Neural crest cell (in vitro differentiated cells): Measurements from ENCODE around the gene QSOX2. TPM values are rescaled to one million over a fixed set of nuclear protein-coding genes. Genes with fewer than 3 reads are reported as not detected.

Source experiments
- DNase-seq: peaks from one replicate; pipeline ENCODE4 v3.0.0; 2021; ENCODE audit warnings: low read depth, mixed read lengths, low spot score
- H3K27ac Mint-ChIP-seq: one replicate; pipeline ENCODE4 v1.8.0; 2021; ENCODE audit warnings: mild to moderate bottlenecking, mixed read lengths; ENCODE audit not compliant: unreplicated experiment
- H3K27me3 Mint-ChIP-seq: 2 replicates; pipeline ENCODE4 v1.8.0; 2021; ENCODE audit warnings: low read depth, mild to moderate bottlenecking, mixed read lengths
- H3K36me3 Mint-ChIP-seq: 2 replicates; pipeline ENCODE4 v1.8.0; 2021; ENCODE audit warnings: low read depth, mild to moderate bottlenecking, mixed read lengths
- H3K4me1 Mint-ChIP-seq: 2 replicates; pipeline ENCODE4 v1.8.0; 2021; ENCODE audit warnings: mixed read lengths
- H3K4me3 Mint-ChIP-seq: one replicate; pipeline ENCODE4 v1.8.0; 2021; ENCODE audit warnings: mild to moderate bottlenecking, mixed read lengths
- H3K9me3 Mint-ChIP-seq: 2 replicates; pipeline ENCODE4 v1.8.0; 2021; ENCODE audit warnings: mixed read lengths
- long read RNA-seq: library from polyadenylated mRNA; unstranded; transcript quantifications from one replicate; pipeline ENCODE4 v2.0.0, GENCODE V29; 2020
- total RNA-seq: library from RNA; stranded (reverse); gene quantifications from 2 replicates; pipeline ENCODE4 v1.2.1, GENCODE V29; 2021
- TF ChIP-seq, protein P1 (sequence below): fragments of 200-600 bp; sonication (generic); conservative IDR thresholded peaks from 2 replicates; pipeline ENCODE4 v1.5.0; 2021; ENCODE audit warnings: antibody characterized with exemption, mild to moderate bottlenecking

Gene QSOX2
- total RNA-seq: 28.0 and 28.7 TPM in 2 replicates
- long read RNA-seq, partial matches to known transcripts: 0 of 10 reads
- long read RNA-seq, other reads (novel, unspliced or antisense): 10 of 10 reads

GRCh38 chr9:136245219-136246150, at the start of gene QSOX2:
Gene QSOX2 (minus strand): TSS chr9:136245812. CDS start chr9:136245803, 9 bp downstream.
- H3K4me3 Mint-ChIP-seq: peak within 1 kb of the TSS; percentile 97
- peak within 1 kb of the TSS; percentile 85 for H3K27ac Mint-ChIP-seq
- H3K36me3 Mint-ChIP-seq: no peaks in the 10 kb centered on the region
- H3K9me3 Mint-ChIP-seq: no peaks in the 10 kb centered on the region
- TF ChIP-seq, protein P1, sequence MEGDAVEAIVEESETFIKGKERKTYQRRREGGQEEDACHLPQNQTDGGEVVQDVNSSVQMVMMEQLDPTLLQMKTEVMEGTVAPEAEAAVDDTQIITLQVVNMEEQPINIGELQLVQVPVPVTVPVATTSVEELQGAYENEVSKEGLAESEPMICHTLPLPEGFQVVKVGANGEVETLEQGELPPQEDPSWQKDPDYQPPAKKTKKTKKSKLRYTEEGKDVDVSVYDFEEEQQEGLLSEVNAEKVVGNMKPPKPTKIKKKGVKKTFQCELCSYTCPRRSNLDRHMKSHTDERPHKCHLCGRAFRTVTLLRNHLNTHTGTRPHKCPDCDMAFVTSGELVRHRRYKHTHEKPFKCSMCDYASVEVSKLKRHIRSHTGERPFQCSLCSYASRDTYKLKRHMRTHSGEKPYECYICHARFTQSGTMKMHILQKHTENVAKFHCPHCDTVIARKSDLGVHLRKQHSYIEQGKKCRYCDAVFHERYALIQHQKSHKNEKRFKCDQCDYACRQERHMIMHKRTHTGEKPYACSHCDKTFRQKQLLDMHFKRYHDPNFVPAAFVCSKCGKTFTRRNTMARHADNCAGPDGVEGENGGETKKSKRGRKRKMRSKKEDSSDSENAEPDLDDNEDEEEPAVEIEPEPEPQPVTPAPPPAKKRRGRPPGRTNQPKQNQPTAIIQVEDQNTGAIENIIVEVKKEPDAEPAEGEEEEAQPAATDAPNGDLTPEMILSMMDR: no peak
- DNase-seq: peak; percentile 79
- H3K27me3 Mint-ChIP-seq: no peaks in the 10 kb centered on the region
- H3K4me1 Mint-ChIP-seq: peaks cover 35% of the 10 kb centered on the region

GRCh38 chr9:136295055-136295454, 49.4 kb upstream of the QSOX2 start:
- TF ChIP-seq, protein P1: no peak
- no peaks in the 10 kb centered on the region for H3K36me3 Mint-ChIP-seq
- H3K9me3 Mint-ChIP-seq: no peaks in the 10 kb centered on the region
- no peak for DNase-seq
- H3K27me3 Mint-ChIP-seq: no peaks in the 10 kb centered on the region
- no peak overlapping the region for H3K4me3 Mint-ChIP-seq
- H3K27ac Mint-ChIP-seq: no peak overlapping the region
- peaks cover 7% of the 10 kb centered on the region for H3K4me1 Mint-ChIP-seq

DNA sequence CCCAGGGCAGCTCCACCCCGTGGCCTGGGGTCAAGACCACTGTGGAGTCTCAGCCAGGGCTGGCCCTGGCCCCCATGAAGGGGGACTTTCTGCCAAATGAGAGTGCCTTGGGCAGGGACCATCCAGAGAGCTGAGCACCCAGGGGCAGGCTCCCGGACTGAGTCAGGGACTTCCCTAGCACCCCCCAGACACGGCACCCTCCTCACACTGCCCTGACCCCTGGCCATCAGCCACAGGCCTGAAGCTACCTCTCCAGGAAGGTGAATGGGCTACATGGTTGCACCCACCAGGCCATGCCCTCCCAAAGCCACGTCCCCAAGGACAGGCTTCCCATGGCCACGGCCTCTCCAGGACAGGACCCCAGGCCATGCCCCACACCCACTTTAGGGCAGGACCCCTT, 48.8 kb upstream of the QSOX2 start:
- TF ChIP-seq, protein P1: no peak
- no peaks in the 10 kb centered on the region for H3K27me3 Mint-ChIP-seq
- no peaks in the 10 kb centered on the region for H3K9me3 Mint-ChIP-seq
- H3K27ac Mint-ChIP-seq: no peak overlapping the region
- peaks cover 7% of the 10 kb centered on the region for H3K4me1 Mint-ChIP-seq
- no peak for DNase-seq
- H3K36me3 Mint-ChIP-seq: no peaks in the 10 kb centered on the region
- no peak overlapping the region for H3K4me3 Mint-ChIP-seq

GRCh38 chr9:136293476-136294077, 48.0 kb upstream of the QSOX2 start:
- Mint-ChIP-seq H3K4me3 (no peak overlapping the region), H3K36me3 (no peaks in the 10 kb centered on the region), H3K4me1 (peaks cover 7% of the 10 kb centered on the region), H3K27me3 (no peaks in the 10 kb centered on the region), H3K9me3 (no peaks in the 10 kb centered on the region), H3K27ac (no peak overlapping the region)
- DNase-seq: no peak
- TF ChIP-seq, protein P1: no peak

DNA sequence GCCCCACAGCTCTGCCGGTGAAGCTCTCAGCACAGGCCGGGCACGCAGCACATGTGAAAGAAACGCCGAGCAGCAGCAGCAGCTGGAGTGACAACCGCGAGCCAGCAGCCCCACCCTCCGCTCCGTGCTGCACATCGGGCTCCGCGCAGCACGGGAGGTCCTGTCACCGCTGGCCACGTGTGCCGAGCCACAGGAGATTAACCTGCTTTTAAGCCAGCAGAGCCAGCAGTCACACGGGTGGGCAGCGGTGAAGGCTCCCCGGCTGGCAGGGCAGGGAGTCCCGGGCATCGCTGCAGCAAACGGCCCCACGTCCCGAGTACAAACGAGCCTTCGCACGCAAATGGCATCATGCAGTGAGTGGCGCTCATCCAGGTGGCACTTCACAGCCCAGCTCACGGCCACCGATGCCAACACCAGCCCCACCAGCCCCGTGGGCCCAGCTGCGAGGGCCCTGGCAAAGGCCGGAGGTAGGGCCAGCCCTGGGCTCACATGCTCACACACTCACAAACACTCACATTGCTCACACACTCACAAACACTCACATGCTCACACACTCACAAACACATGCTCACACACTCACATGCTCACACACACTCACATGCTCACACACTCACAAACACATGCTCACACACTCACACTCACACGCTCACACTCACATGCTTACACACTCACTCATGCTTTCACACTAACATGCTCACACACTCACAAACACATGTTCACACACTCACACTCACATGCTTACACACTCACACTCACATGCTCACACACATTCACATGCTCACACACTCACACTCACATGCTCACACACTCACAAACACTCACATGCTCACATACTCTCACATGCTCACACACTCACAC, 47.2 kb upstream of the QSOX2 start:
- H3K36me3 Mint-ChIP-seq: no peaks in the 10 kb centered on the region
- no peak overlapping the region for H3K4me3 Mint-ChIP-seq
- H3K9me3 Mint-ChIP-seq: no peaks in the 10 kb centered on the region
- TF ChIP-seq, protein P1: no peak
- peaks cover 7% of the 10 kb centered on the region for H3K4me1 Mint-ChIP-seq
- H3K27ac Mint-ChIP-seq: no peak overlapping the region
- no peak for DNase-seq
- H3K27me3 Mint-ChIP-seq: no peaks in the 10 kb centered on the region
